Heart right ventricle (tissue), 16 donors: ENCODE results near the gene CHFR. TPM values are rescaled to one million over a fixed set of nuclear protein-coding genes. Genes with fewer than 3 reads are reported as not detected.

ENCODE experiments used
- ATAC-seq, 8 donors: fragments of 200-7000 bp; cut with Tn5 transposase; one replicate each; pipeline ENCODE4 v1.9.1; 2020; ENCODE audit warnings: mild to moderate bottlenecking in 8 of 8, moderate library complexity in 8 of 8, moderate number of reproducible peaks in 1 of 8
- DNase-seq, 2 donors: peaks; one replicate each; pipeline ENCODE4 v3.0.0-alpha.2; 2020
- H3K27ac ChIP-seq, 10 donors: fragments of 200-600 bp; sonication (generic) in 2 of 10; one replicate each; pipeline versions ENCODE4 v1.5.0 to v1.8.0; 2020 to 2022; ENCODE audit warnings: mild to moderate bottlenecking in 3 of 10
- H3K27me3 ChIP-seq, 7 donors: fragments of 200-600 bp; one replicate each; pipeline ENCODE4 v1.8.0; 2021 to 2022; ENCODE audit warnings: mild to moderate bottlenecking in 2 of 7
- H3K36me3 ChIP-seq, 9 donors: fragments of 200-600 bp; sonication (generic) in 1 of 9; one replicate each; pipeline versions ENCODE4 v1.5.0 to v1.8.0; 2020 to 2022; ENCODE audit warnings: mild to moderate bottlenecking in 2 of 9
- H3K4me1 ChIP-seq, 9 donors: fragments of 200-600 bp; sonication (generic) in 1 of 9; one replicate each; pipeline versions ENCODE4 v1.5.0 to v1.8.0; 2020 to 2022; ENCODE audit warnings: mild to moderate bottlenecking in 4 of 9
- H3K4me3 ChIP-seq, 10 donors: fragments of 200-600 bp; sonication (generic) in 2 of 10; one replicate each; pipeline versions ENCODE4 v1.5.0 to v1.8.0; 2020 to 2022; ENCODE audit warnings: mild to moderate bottlenecking in 7 of 10, moderate library complexity in 2 of 10
- H3K9me3 ChIP-seq, 11 donors: fragments of 200-600 bp in 10 of 11; sonication (generic) in 2 of 11; one replicate each; pipeline versions ENCODE4 v1.5.0 to v1.8.0; 2013 to 2022; ENCODE audit warnings: mild to moderate bottlenecking in 2 of 11, control low read depth in 1 of 11, moderate library complexity in 1 of 11
- CTCF ChIP-seq, 9 donors: fragments of 200-600 bp; sonication (generic) in 2 of 9; IDR thresholded peaks; one replicate each; pipeline versions ENCODE4 v1.5.0 to v1.8.0; 2021 to 2022; ENCODE audit warnings: antibody characterized with exemption in 9 of 9, mild to moderate bottlenecking in 5 of 9, moderate library complexity in 1 of 9
- WGBS, 2 donors: extraction: QIAGEN DNeasy Blood & Tissue Kit; methylation state at CpG; one replicate each; pipeline ENCODE4 v1.1.7; 2013; ENCODE audit warnings: inconsistent platforms in 1 of 2; 5-methylcytosine and 5-hydroxymethylcytosine counted together
- intact Hi-C, 10 donors: fragments of 100-400 bp; cut with DNase I; formaldehyde crosslinking; loops; one replicate each; pipeline versions ENCODE4 v1.11.1 to v1.14.2; 2022
- polyA plus RNA-seq, 2 donors: library from polyadenylated mRNA; stranded (reverse); fragments of 200-250 nt; gene quantifications; one replicate each; pipeline ENCODE4 v1.2.3, GENCODE V29; 2013
- total RNA-seq, 10 donors: library from RNA; stranded (reverse); fragmentation: NEBNext Ultra II Directional in 3 of 10; extraction: Animal tissue kit (Norgen Biotek cat#: 25700) in 3 of 10; gene quantifications; one replicate each; pipeline versions ENCODE4 v1.2.1 to v1.2.4, GENCODE V29; 2021 to 2023
- donor health status: Arrhythmogenic right ventricular cardiomyopathy.
- donor health status: ischemic (EF 13 %, LVEDD 7.1; RV severe dilation, severe dysfunction).
- donor health status: healthy with polysubstance abuse.
- donor health status: DM: no; HTN: yes; CAD: no.
- donor health status: DM: no; HTN: no; CAD: no.
- donor health status: ischemic (EF 25% LVEDD 6.9; RV normal size, moderate dysfunction).
- donor health status: ischemic (EF 25% LVEDD 5.7; RV mildly dilated, moderate dysfunction).
- donor health status: healthy.
- donor health status: DM: yes; HTN: yes; CAD: no.
- donor health status: Ischemic cardiomyopathy.
- donor health status: ischemic (EF 35%, LVEDD 5.7; RV mildly dilated, moderate dysfunction).
- donor health status: nonischemic (EF 11% LVEDD 7.7; RV severe dilation, severe dysfunction).
- donor health status: DM: yes; HTN: yes; CAD: no.
- donor health status: PGD.
- donor health status: ischemic (EF 29% LVEDD 5.4; RV normal size, mild dysfunction).
- donor health status: nonischemic (EF 23%, LVEDD 6.1; RV moderate dilation, normal function).

Gene CHFR
- total and polyA plus RNA-seq, 12 donors: 10.2 to 27.2 (median 15.0) TPM

GRCh38 chr12:132907216-132907615 is 19.8 kb upstream of the CHFR start:
- Histone ChIP-seq H3K4me3 (peak overlapping the region in 4 of 10 donors; percentile 63 to 73 (median 66)), H3K27ac (peak overlapping the region in 1 of 10 donors; percentile 63), H3K4me1 (peaks cover 0 to 26% (median 10%) of the 10 kb centered on the region in 9 donors), H3K27me3 (peaks cover 0 to 50% (median 8%) of the 10 kb centered on the region in 7 donors), H3K9me3 (peaks cover 0 to 49% (median 7%) of the 10 kb centered on the region in 11 donors), H3K36me3 (no peaks in the 10 kb centered on the region)
- ATAC-seq (no peak), DNase-seq (no peak)
- TF ChIP-seq CTCF (IDR thresholded peaks at IDR 0.05): no peak
- intact Hi-C loops: loop anchor here in 2 of 10 donors (10.0 kb wide), 2 partner anchors 48 to 142 kb away; partner anchors contain the start of genes ANKLE2 (in 1 of the 2) and ZNF605 (in 1 of the 2)
- 14 to 21% methylated on average over 16 of the region's 16 CpGs for WGBS, 2 donors

GRCh38 chr12:132904718-132905328 is 17.4 kb upstream of the CHFR start:
- Histone ChIP-seq H3K27me3 (peaks cover 0 to 50% (median 8%) of the 10 kb centered on the region in 7 donors), H3K36me3 (no peaks in the 10 kb centered on the region), H3K4me3 (peak overlapping the region in 7 of 10 donors; percentile 3 to 48 (median 29)), H3K9me3 (peaks cover 0 to 31% (median 0%) of the 10 kb centered on the region in 11 donors), H3K27ac (no peak overlapping the region), H3K4me1 (peaks cover 0 to 26% (median 10%) of the 10 kb centered on the region in 9 donors)
- intact Hi-C loops: loop anchor here in 2 of 10 donors (10.0 kb wide), 2 partner anchors 50 to 140 kb away; partner anchors contain the start of genes ANKLE2 (in 1 of the 2) and ZNF605 (in 1 of the 2)
- peak in 6 of 8 donors; percentile 6 to 44 (median 28) for ATAC-seq
- peak; percentile 76 to 88 for DNase-seq
- WGBS, 2 donors: 7 to 10% methylated on average over 30 of the region's 30 CpGs
- peak; percentile 74 to 95 (median 86) for TF ChIP-seq CTCF (IDR thresholded peaks at IDR 0.05)

- no peak overlapping the region for H3K27ac ChIP-seq
- intact Hi-C loops: no loop called here
- H3K4me3 ChIP-seq: no peak overlapping the region
- TF ChIP-seq CTCF (IDR thresholded peaks at IDR 0.05): no peak
- H3K36me3 ChIP-seq: no peaks in the 10 kb centered on the region
- ATAC-seq (no peak), DNase-seq (no peak)
- 76 to 77% methylated on average over 5 of the region's 5 CpGs for WGBS, 2 donors
- H3K4me1 ChIP-seq: no peaks in the 10 kb centered on the region
- H3K27me3 ChIP-seq: no peaks in the 10 kb centered on the region
- H3K9me3 ChIP-seq: peaks cover 0 to 20% (median 0%) of the 10 kb centered on the region in 11 donors
These were observed 11.6 kb upstream of the CHFR start for GRCh38 chr12:132899033-132899432.

GRCh38 chr12:132888852-132889251 is 1.4 kb upstream of the CHFR start:
- ATAC-seq (no peak), DNase-seq (no peak)
- Histone ChIP-seq H3K36me3 (peaks cover 0 to 21% (median 0%) of the 10 kb centered on the region in 9 donors), H3K9me3 (peaks cover 0 to 7% (median 0%) of the 10 kb centered on the region in 11 donors), H3K27ac (peak overlapping the region in 3 of 10 donors; percentile 90 to 98 (median 92)), H3K27me3 (no peaks in the 10 kb centered on the region), H3K4me1 (peaks cover 0 to 17% (median 8%) of the 10 kb centered on the region in 9 donors), H3K4me3 (peak overlapping the region in 2 of 10 donors; percentile 68 to 73)
- intact Hi-C loops: loop anchor here in 3 of 10 donors (2.0 to 10.0 kb wide), 3 partner anchors 68 to 124 kb away; partner anchors contain the start of genes ZNF605 (in 2 of the 3) and ANKLE2 (in 1 of the 3)
- no peak for TF ChIP-seq CTCF (IDR thresholded peaks at IDR 0.05)
- WGBS, 2 donors: 67 to 71% methylated on average over 6 of the region's 6 CpGs
